Stimulated activated CD8-positive, alpha-beta memory T cell treated with anti-CD3 and anti-CD28 coated beads, Interleukin-12 subunit alpha, Interleukin-12 subunit beta, amount 100 ng/mL, for 1 hour (primary cell): Measurements from ENCODE around the gene FREM3.

Experiments used
- DNase-seq: peaks from one replicate; pipeline ENCODE4 v3.0.0-alpha.2; 2020; ENCODE audit warnings: low read depth

FREM3 gene

GRCh38 chr4:143667461-143667860 lies 33.0 kb downstream of the FREM3 start:
- no peak for DNase-seq

GRCh38 chr4:143658336-143658735 lies 42.1 kb downstream of the FREM3 start:
- DNase-seq, result no peak

GRCh38 chr4:143654571-143654970 lies 45.9 kb downstream of the FREM3 start:
- DNase-seq, result no peak

GRCh38 chr4:143653031-143653430 lies 47.4 kb downstream of the FREM3 start:
- DNase-seq, result no peak

GRCh38 chr4:143643399-143643798 lies 57.1 kb downstream of the FREM3 start:
- no peak for DNase-seq

GRCh38 chr4:143642611-143643010 lies 57.9 kb downstream of the FREM3 start:
- no peak for DNase-seq

- DNase-seq, result no peak
Measured at GRCh38 chr4:143641361-143641760, 59.1 kb downstream of the FREM3 start.

- DNase-seq, result no peak
Measured at GRCh38 chr4:143634763-143635162, 65.7 kb downstream of the FREM3 start.

- DNase-seq, result no peak
Measured at GRCh38 chr4:143633833-143634232, 66.6 kb downstream of the FREM3 start.

- DNase-seq, result no peak
Measured at GRCh38 chr4:143626134-143626911, 74.2 kb downstream of the FREM3 start.

- no peak for DNase-seq
Measured at GRCh38 chr4:143625632-143626031, 74.8 kb downstream of the FREM3 start.

GRCh38 chr4:143623896-143624295 lies 76.6 kb downstream of the FREM3 start:
- no peak for DNase-seq

- no peak for DNase-seq
Measured at GRCh38 chr4:143618811-143619210, 81.7 kb downstream of the FREM3 start.

GRCh38 chr4:143617994-143618679 lies 82.3 kb downstream of the FREM3 start:
- DNase-seq, result no peak

- DNase-seq, result no peak
Measured at GRCh38 chr4:143616771-143617170, 83.7 kb downstream of the FREM3 start.

- no peak for DNase-seq
Measured at GRCh38 chr4:143609492-143609891, 91.0 kb downstream of the FREM3 start.

GRCh38 chr4:143606480-143606879 lies 94.0 kb downstream of the FREM3 start:
- DNase-seq, result no peak

- no peak for DNase-seq
Measured at GRCh38 chr4:143599827-143600226, 100.6 kb downstream of the FREM3 start.

- DNase-seq, result no peak
Measured at GRCh38 chr4:143598816-143599215, 101.7 kb downstream of the FREM3 start.

- no peak for DNase-seq
Measured at GRCh38 chr4:143597276-143597675, 103.2 kb downstream of the FREM3 start.

- no peak for DNase-seq
Measured at GRCh38 chr4:143587703-143588102, 112.8 kb downstream of the FREM3 start.

GRCh38 chr4:143586080-143586479 lies 114.4 kb downstream of the FREM3 start:
- DNase-seq, result no peak

GRCh38 chr4:143585548-143585947 lies 114.9 kb downstream of the FREM3 start:
- no peak for DNase-seq
